Measurements from ENCODE around the gene RND3. TPM values are rescaled to one million over a fixed set of nuclear protein-coding genes. Genes with fewer than 3 reads are reported as not detected.

The RND3 gene
- polyA plus RNA-seq, 2 of the 4 experiments (the other 2 are of a cell fraction), result 56.8 to 137 TPM

DNA sequence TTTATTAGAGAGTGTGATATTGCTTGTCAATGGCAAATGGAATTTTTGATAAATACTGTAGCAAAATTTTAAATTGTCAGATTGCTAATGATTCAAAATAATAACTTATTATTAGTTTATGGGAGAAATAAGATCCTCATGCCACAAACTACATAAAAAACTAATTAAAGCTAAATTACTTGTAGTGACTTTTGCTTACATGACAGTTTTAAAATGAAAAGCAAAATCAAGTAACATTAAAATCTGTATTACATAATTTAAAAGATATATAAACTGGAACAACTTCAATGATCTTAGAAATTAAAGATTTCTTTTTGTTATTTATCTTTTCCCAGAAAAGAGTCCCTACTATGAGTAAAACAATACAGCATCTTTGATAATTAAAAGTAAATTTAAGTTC lies 17.7 kb upstream of the RND3 start:
- Histone ChIP-seq H3K27ac (no peak overlapping the region), H3K4me2 (no peak overlapping the region), H3K4me1 (no peaks in the 10 kb centered on the region), H3K9me3 (no peaks in the 10 kb centered on the region), H3K4me3 (no peak overlapping the region)
- ATAC-seq (no peak), DNase-seq (ENCODE audit: low read depth in 1 of 2, low spot score in 1 of 2) (no peak), FAIRE-seq (no peak)
- CTCF ChIA-PET, result no interaction called here
- TF ChIP-seq POLR2AphosphoS2 (conservative IDR thresholded peaks at IDR 0.05; ENCODE audit: low read length) (no peak), MAFK (IDR thresholded peaks at IDR 0.05; ENCODE audit: partially characterized antibody) (peak; percentile 70)
- POLR2A ChIA-PET, result no interaction called here

- DNase-seq (ENCODE audit: low read depth in 1 of 2, low spot score in 1 of 2) (peak in 1 of 2 experiments; percentile 74), ATAC-seq (peak; percentile 91 to 92), FAIRE-seq (no peak)
- peak overlapping the region; percentile 67 for H3K4me2 ChIP-seq
- no peaks in the 10 kb centered on the region for H3K9me3 ChIP-seq
- peak overlapping the region; percentile 76 to 87 for H3K27ac ChIP-seq
- H3K4me1 ChIP-seq, result peaks cover 51% of the 10 kb centered on the region
- ChIA-PET POLR2A (interaction anchor here (0.8 to 1.5 kb wide), 5 partner anchors 9 to 105 kb away, joined by 3 to 7 read pairs (median 4); no protein-coding TSS in a partner anchor), CTCF (interaction anchor here (0.6 to 1.3 kb wide), 7 partner anchors 11 to 901 kb away, joined by 3 to 6 read pairs (median 3); no protein-coding TSS in a partner anchor)
- H3K4me3 ChIP-seq, result peak overlapping the region; percentile 14; the same call in 1 of the 3 replicates
- 5% methylated on average over 7 of the region's 7 CpGs for WGBS (ENCODE audit: missing lambda C conversion rate)
- TF ChIP-seq, protein P1, sequence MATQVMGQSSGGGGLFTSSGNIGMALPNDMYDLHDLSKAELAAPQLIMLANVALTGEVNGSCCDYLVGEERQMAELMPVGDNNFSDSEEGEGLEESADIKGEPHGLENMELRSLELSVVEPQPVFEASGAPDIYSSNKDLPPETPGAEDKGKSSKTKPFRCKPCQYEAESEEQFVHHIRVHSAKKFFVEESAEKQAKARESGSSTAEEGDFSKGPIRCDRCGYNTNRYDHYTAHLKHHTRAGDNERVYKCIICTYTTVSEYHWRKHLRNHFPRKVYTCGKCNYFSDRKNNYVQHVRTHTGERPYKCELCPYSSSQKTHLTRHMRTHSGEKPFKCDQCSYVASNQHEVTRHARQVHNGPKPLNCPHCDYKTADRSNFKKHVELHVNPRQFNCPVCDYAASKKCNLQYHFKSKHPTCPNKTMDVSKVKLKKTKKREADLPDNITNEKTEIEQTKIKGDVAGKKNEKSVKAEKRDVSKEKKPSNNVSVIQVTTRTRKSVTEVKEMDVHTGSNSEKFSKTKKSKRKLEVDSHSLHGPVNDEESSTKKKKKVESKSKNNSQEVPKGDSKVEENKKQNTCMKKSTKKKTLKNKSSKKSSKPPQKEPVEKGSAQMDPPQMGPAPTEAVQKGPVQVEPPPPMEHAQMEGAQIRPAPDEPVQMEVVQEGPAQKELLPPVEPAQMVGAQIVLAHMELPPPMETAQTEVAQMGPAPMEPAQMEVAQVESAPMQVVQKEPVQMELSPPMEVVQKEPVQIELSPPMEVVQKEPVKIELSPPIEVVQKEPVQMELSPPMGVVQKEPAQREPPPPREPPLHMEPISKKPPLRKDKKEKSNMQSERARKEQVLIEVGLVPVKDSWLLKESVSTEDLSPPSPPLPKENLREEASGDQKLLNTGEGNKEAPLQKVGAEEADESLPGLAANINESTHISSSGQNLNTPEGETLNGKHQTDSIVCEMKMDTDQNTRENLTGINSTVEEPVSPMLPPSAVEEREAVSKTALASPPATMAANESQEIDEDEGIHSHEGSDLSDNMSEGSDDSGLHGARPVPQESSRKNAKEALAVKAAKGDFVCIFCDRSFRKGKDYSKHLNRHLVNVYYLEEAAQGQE (IDR thresholded peaks at IDR 0.05), result no peak
- no peak for TF ChIP-seq RCOR1 (IDR thresholded peaks at IDR 0.05; ENCODE audit: low read depth, low read length)
- no peak for TF ChIP-seq KDM5A (IDR thresholded peaks at IDR 0.05)
- no peak for TF ChIP-seq NFE2L2 (conservative IDR thresholded peaks at IDR 0.05; ENCODE audit: low read length)
- no peak for TF ChIP-seq CBX2 (IDR thresholded peaks at IDR 0.05; ENCODE audit: borderline replicate concordance, low read depth)
- TF ChIP-seq HMGXB4 (CRISPR knock-in tag; IDR thresholded peaks at IDR 0.05; ENCODE audit: borderline replicate concordance), result no peak
- peak; percentile 35; the same call in 1 of the 3 replicates for TF ChIP-seq SMC3 (IDR thresholded peaks at IDR 0.05)
- TF ChIP-seq, protein P2, sequence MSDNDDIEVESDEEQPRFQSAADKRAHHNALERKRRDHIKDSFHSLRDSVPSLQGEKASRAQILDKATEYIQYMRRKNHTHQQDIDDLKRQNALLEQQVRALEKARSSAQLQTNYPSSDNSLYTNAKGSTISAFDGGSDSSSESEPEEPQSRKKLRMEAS (IDR thresholded peaks at IDR 0.05), result peak; percentile 40; the same call in 1 of the 2 replicates
- no peak for TF ChIP-seq TP53 (CRISPR knock-in tag; IDR thresholded peaks at IDR 0.05)
- no peak for TF ChIP-seq NR3C1 (IDR thresholded peaks at IDR 0.05)
- peak; percentile 90 for TF ChIP-seq JUNB (IDR thresholded peaks at IDR 0.05)
- no peak for TF ChIP-seq ZSCAN20 (CRISPR knock-in tag; IDR thresholded peaks at IDR 0.05)
- TF ChIP-seq BHLHE40 (IDR thresholded peaks at IDR 0.05; ENCODE audit: low read depth, low read length), result no peak
- peak in 1 of 2 experiments; percentile 51; a peak in 1 of 5 replicates for TF ChIP-seq RAD21 (conservative IDR thresholded peaks at IDR 0.05 in 1 of 2, IDR thresholded peaks at IDR 0.05 in 1 of 2)
- no peak for TF ChIP-seq PHF8 (IDR thresholded peaks at IDR 0.05; ENCODE audit: borderline replicate concordance, low read depth)
- TF ChIP-seq EHF (CRISPR knock-in tag; IDR thresholded peaks at IDR 0.05), result no peak
- no peak for TF ChIP-seq FOXS1 (CRISPR knock-in tag; IDR thresholded peaks at IDR 0.05)
- 0 out of 3 replicates have a peak, but pooled peaks have one; percentile 58 for TF ChIP-seq BCL3 (IDR thresholded peaks at IDR 0.05)
- no peak for TF ChIP-seq ESRRA (IDR thresholded peaks at IDR 0.05; ENCODE audit: borderline replicate concordance, low read length)
- peak; percentile 89 to 94; a peak in 3 of 5 replicates for TF ChIP-seq EP300 (IDR thresholded peaks at IDR 0.05)
- TF ChIP-seq, protein P3, sequence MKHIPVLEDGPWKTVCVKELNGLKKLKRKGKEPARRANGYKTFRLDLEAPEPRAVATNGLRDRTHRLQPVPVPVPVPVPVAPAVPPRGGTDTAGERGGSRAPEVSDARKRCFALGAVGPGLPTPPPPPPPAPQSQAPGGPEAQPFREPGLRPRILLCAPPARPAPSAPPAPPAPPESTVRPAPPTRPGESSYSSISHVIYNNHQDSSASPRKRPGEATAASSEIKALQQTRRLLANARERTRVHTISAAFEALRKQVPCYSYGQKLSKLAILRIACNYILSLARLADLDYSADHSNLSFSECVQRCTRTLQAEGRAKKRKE (CRISPR knock-in tag; IDR thresholded peaks at IDR 0.05; ENCODE audit: low read depth), result no peak
- no peak for TF ChIP-seq FOSB (CRISPR knock-in tag; IDR thresholded peaks at IDR 0.05)
- peak; percentile 76 for TF ChIP-seq HES2 (IDR thresholded peaks at IDR 0.05)
- no peak for TF ChIP-seq POLR2A (IDR thresholded peaks at IDR 0.05; ENCODE audit: low read length)
- TF ChIP-seq, protein P4, sequence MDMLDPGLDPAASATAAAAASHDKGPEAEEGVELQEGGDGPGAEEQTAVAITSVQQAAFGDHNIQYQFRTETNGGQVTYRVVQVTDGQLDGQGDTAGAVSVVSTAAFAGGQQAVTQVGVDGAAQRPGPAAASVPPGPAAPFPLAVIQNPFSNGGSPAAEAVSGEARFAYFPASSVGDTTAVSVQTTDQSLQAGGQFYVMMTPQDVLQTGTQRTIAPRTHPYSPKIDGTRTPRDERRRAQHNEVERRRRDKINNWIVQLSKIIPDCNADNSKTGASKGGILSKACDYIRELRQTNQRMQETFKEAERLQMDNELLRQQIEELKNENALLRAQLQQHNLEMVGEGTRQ (IDR thresholded peaks at IDR 0.05), result no peak
- no peak for TF ChIP-seq NPAS2 (CRISPR knock-in tag; IDR thresholded peaks at IDR 0.05; ENCODE audit: borderline replicate concordance)
- no peak for TF ChIP-seq TFCP2L1 (CRISPR knock-in tag; IDR thresholded peaks at IDR 0.05)
These were observed 8.6 kb upstream of the RND3 start for GRCh38 chr2:150495993-150496627.
